ENCODE data around the gene SMC4.
"Not testable (repeated sequence)": the region's sequence is repeated elsewhere in the genome, so short reads cannot be mapped to it uniquely, and the experiment has no call there.

SMC4 gene

DNA sequence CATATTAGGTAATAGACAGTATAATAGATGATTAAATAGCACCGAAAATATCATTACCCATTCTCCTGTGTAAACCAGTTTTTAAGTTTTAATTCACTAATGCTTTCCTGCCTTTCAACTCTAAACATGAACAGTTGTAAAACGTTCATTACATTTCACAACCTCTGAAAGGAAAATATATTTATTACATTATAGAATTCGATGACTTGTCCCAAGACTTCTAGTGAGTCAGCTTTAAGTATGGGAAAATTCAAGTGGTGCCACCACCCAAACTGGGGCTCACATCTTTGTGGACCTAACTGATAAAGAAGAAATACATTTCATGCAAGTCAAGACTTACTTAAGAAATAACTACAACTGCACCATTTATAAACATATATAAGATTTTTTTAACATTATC, 48.1 kb downstream of the SMC4 start:
- DNase-seq = no peak

GRCh38 chr3:160448845-160449635, 49.6 kb downstream of the SMC4 start:
- DNase-seq = no peak

- peak; percentile 96 for DNase-seq
These were observed 50.5 kb downstream of the SMC4 start, which contains the start of gene TRIM59 for GRCh38 chr3:160449636-160450598. TRIM59 (minus strand) TSS chr3:160449786; CDS start chr3:160439183, 10,603 bp downstream.

DNA sequence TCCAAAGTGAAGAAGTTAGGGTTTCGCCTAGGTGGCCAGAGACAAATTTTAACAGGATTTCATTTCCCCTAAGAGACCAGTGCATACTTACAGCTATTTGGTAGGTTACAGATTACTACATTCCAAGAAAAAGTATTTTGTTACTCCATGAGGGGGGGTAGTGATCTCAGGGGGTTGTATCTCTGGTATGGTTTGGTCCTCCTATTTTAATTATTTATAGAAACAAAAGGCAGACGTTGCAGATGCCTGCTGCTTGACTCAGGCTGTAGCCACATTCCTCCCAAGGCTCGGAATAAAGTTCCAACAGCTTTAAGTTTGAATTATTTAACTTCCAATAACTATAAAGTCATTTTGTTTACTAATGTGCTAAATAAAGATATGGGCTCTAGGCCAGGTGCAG, 51.4 kb downstream of the SMC4 start:
- no peak for DNase-seq

DNA sequence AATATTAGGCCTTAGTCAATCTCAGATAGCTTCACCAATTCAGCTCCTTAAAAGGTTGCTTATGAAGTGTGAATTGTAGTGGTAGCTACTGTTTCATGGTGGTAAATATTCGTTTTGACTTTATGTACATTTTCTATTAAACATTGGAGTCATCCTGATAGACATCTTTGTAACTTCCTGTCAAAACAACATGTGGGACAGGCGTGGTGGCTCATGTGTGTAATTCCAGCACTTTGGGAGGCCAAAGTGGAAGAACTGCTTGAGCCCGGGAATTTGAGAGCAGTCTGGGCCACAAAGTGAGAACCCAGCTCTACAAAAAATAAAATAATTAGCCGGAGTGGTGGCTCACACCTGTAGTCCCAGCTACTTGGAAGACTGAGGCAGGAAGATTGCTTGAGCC, 52.2 kb downstream of the SMC4 start:
- DNase-seq = no peak

DNA sequence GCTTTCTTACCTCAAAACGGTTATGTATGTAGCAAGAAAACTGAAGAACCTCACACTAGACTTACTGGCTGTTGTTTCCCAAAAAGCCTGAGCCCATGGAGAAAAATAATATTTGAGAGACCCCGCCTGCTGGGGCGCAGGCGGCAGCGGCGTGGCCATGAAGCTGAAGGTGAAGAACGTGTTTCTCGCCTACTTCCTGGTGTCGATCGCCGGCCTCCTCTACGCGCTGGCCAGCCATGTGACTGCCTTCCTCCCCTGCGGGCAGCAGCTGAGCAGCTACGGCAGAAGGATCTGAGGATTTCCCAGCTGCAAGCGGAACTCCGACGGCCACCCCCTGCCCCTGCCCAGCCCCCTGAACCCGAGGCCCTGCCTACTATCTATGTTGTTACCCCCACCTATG, 52.8 kb downstream of the SMC4 start:
- DNase-seq = not testable (repeated sequence)

- no peak for DNase-seq
These were observed 55.5 kb downstream of the SMC4 start for GRCh38 chr3:160454995-160455394.

- DNase-seq = no peak
These were observed 56.4 kb downstream of the SMC4 start for GRCh38 chr3:160455846-160456245.

- DNase-seq = no peak
These were observed 58.7 kb downstream of the SMC4 start for GRCh38 chr3:160458151-160458550.

DNA sequence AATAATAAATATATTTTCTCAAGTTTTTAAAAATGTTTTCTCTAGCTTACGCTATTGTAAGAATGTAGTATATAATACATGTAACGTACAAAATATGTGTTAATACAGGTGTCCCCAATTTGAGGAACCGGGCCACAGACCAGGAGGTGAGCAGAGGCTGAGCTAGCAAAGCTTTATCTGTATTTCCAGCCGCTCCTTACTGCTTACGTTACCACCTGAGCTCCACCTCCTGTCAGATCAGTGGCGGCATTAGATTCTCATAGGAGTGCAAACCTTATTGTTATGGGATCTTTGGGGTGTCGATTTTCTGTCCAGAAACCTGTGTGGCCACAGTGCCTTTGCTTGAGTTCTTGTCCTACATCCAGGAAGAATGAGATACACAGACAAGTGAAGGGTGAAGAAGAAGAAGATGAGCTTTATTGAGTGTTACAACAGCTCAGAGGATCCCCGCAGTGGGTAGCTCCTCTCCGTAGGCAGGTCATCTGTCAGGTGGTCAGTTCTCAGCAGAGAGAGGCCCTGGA, 60.1 kb downstream of the SMC4 start:
- no peak for DNase-seq

DNA sequence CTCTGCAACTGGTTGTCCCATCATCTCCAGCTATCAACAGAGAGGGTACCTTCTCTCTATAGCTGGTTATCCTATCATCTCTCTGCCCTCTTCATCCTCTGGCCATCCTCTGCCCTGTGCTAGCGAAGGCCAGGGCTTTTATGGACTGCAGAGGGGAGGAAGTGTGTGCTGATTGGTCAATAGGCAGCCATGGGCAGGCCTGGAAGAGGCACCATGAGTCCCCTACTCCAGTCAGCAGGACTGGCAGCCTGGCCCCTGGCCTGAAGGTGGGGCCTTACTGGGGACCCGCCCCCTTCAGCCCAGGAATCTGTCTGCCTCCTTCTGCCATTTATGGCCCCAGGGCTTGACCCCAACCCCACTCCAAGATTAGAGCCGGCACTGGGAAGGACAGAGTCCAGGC, 60.6 kb downstream of the SMC4 start:
- no peak for DNase-seq

GRCh38 chr3:160464321-160464720, 64.9 kb downstream of the SMC4 start:
- no peak for DNase-seq

GRCh38 chr3:160464971-160465370, 65.5 kb downstream of the SMC4 start:
- DNase-seq = no peak

DNA sequence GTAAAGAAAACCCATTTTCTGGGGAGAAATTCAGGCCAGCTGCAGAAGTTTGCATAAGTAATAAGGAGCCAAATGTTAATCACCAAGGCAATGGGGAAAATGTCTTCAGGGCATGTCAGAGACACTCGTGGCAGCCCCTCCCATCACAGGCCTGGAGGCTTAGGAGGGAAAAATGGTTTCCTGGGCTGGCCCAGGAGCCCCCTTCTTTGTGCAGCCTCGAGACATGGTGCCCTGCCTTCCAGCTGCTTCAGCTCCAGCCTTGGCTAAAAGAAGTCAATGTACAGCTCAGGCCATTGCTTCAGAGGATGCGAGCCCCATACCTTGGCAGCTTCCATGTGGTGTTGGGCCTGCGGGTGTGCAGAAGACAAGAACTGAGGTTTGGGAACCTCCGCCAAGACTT, 70.7 kb downstream of the SMC4 start:
- DNase-seq = no peak

DNA sequence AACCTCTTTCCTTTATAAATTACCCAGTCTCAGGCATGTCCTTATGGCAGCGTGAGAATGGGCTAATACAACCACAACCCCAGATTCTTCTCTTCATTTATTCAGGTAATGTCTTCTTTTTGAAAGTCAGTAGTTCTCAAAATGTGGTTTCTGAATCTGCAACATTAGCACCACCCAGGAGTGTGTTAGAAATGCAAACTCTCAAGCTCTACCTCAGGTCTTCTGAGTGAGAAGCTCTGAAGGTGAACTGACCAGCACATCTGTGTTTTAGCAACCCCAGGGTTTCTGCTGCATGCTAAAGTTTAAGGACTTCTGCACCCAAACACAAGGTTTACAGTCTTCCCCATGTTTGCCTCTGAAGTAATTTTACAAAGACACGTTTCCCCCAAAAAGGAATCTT, 72.4 kb downstream of the SMC4 start:
- no peak for DNase-seq

DNA sequence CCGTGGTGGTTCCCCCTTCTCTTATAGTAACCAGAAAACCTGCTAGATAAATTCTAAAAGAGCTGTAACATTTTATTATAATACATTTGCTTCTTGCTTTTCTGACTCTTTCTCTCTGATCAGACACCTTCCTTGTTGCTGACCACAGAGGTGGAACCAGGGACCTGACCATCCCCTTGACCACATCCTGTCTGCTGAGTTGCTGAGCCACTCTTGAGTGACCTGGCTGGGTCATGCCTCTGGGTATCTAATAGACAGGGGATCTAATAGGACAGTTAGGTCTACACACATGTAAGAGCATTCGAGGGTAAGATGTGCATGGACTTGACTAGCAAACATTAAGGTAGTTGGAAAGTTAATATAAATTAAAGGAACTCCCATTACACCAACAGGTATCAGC, 72.9 kb downstream of the SMC4 start:
- no peak for DNase-seq

DNA sequence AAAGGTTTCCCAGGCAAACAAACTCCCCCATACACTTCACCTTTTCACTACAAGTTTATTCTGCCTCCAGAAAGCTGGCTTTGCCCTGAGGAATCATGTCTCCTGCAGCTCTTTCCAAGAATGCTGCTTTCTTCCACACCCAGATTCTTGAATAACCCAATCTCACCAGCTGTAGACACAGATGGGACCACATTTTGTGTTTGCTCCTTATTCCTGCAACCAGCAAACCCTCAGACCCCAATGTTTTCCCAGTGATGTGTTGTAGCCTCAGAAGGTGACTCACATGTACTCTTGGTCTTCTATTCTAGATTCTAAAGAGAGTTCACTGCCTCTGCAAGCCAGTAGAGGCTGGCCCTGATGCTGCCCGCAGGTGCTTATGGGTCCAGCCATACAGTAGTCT, 73.8 kb downstream of the SMC4 start:
- no peak for DNase-seq

GRCh38 chr3:160473978-160474377, 74.5 kb downstream of the SMC4 start:
- no peak for DNase-seq

DNA sequence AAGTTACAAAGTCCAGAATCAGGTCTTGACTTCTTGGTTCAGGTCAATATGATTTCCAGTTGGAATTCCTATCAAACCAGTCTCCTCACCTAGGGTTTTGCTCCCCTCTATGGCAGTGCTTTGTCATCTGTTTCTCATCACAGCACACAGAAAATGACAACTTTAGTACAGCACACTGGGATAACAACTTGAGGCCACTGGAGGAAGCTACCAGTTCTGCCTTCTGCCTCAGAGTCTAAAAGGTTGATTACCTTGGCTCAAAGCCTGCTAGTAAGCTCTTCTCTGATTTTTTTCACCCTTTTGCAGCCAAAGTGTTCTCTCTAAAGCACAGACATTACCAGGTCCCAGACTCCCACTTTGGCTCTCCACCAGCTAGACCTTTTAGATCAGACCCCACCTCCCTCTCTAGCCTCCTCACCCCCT, 75.0 kb downstream of the SMC4 start:
- no peak for DNase-seq

GRCh38 chr3:160475153-160475552, 75.7 kb downstream of the SMC4 start:
- DNase-seq = no peak

GRCh38 chr3:160475884-160476283, 76.4 kb downstream of the SMC4 start:
- no peak for DNase-seq

DNA sequence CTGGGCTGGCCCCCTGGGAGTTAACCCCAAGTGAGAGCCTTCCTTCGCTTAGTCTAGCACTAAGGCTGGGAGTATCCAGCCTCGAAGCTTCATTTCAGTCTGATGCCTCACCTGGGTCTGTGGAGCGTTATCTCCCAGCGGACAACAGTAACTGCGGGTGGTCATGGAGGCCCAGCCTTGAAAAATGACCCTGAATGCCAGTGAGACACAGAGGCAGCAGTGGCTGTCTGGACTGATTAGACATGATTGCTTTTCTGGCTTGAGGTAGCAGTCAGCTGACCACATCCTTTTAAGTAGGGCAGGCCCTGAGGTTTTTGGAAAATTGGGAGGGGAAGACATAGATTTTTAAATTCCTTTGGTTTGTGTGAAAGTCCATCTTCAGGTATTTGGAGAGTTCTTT, 78.3 kb downstream of the SMC4 start:
- peak; percentile 44 for DNase-seq

- DNase-seq = no peak
These were observed 78.9 kb downstream of the SMC4 start for GRCh38 chr3:160478338-160478737.

- no peak for DNase-seq
These were observed 79.9 kb downstream of the SMC4 start for GRCh38 chr3:160479376-160479775.
